CD4-positive, alpha-beta memory T cell (primary cell): ENCODE measurements around the gene ULBP3. TPM values are rescaled to one million over a fixed set of nuclear protein-coding genes. Genes with fewer than 3 reads are reported as not detected.

Experiments used
- CTCF ChIA-PET: fragments of 350-600 bp; sonication (Branson Sonifier 250); formaldehyde crosslinking; loops from one replicate; lab custom pipeline; 2021; ENCODE audit warnings: inconsistent platforms; ENCODE audit not compliant: partially characterized antibody; lab: Charles Lee
- POLR2A ChIA-PET: fragments of 350-600 bp; sonication (Branson Sonifier 250); formaldehyde crosslinking; loops from one replicate; lab custom pipeline; 2021; ENCODE audit not compliant: partially characterized antibody; lab: Charles Lee
- DNase-seq, 5 donors: peaks; one replicate each; pipeline versions ENCODE4 v3.0.0 to v3.0.0-alpha.2; 2020 to 2022; ENCODE audit warnings: mixed read lengths in 1 of 5
- H3K27ac ChIP-seq: one replicate; pipeline ENCODE4 v1.7.0; 2013; ENCODE audit warnings: low read depth, low read length
- H3K27me3 ChIP-seq: 2 replicates; pipeline ENCODE4 v1.7.0; 2013; ENCODE audit warnings: mild to moderate bottlenecking, low read length, moderate library complexity; ENCODE audit not compliant: insufficient read depth
- H3K36me3 ChIP-seq: 2 replicates; pipeline ENCODE4 v1.7.0; 2013; ENCODE audit warnings: mild to moderate bottlenecking, low read length, moderate library complexity; ENCODE audit not compliant: insufficient read depth
- H3K4me1 ChIP-seq: 2 replicates; pipeline ENCODE4 v1.7.0; 2013; ENCODE audit warnings: mild to moderate bottlenecking, low read length, moderate library complexity; ENCODE audit not compliant: insufficient read depth
- H3K4me3 ChIP-seq, 2 donors: one replicate each; pipeline ENCODE4 v1.7.0; 2013; ENCODE audit warnings: low read length in 2 of 2, mild to moderate bottlenecking in 1 of 2
- H3K9me3 ChIP-seq, 2 donors: one replicate each; pipeline ENCODE4 v1.7.0; 2013; ENCODE audit warnings: low read length in 2 of 2, control low read depth in 1 of 2; ENCODE audit not compliant: control insufficient read depth in 1 of 2
- H3K27ac Mint-ChIP-seq, 7 donors: one replicate each; pipeline ENCODE4 v1.8.0; 2020 to 2021; ENCODE audit warnings: mixed read lengths in 7 of 7, mild to moderate bottlenecking in 6 of 7, inconsistent platforms in 3 of 7, moderate library complexity in 3 of 7
- H3K27me3 Mint-ChIP-seq, 2 donors: one replicate each; pipeline ENCODE4 v1.8.0; 2020 to 2021; ENCODE audit warnings: mixed read lengths in 2 of 2
- H3K36me3 Mint-ChIP-seq, 2 donors: one replicate each; pipeline ENCODE4 v1.8.0; 2020 to 2021; ENCODE audit warnings: mixed read lengths in 2 of 2, inconsistent platforms in 1 of 2, mild to moderate bottlenecking in 1 of 2
- H3K4me1 Mint-ChIP-seq, 4 donors: one replicate each; pipeline ENCODE4 v1.8.0; 2020 to 2021; ENCODE audit warnings: mixed read lengths in 4 of 4, mild to moderate bottlenecking in 1 of 4
- H3K4me3 Mint-ChIP-seq, 8 donors: one replicate each; pipeline ENCODE4 v1.8.0; 2020 to 2021; ENCODE audit warnings: mixed read lengths in 8 of 8, mild to moderate bottlenecking in 7 of 8, moderate library complexity in 6 of 8, inconsistent platforms in 3 of 8
- H3K9me3 Mint-ChIP-seq, 8 donors: one replicate each; pipeline ENCODE4 v1.8.0; 2020 to 2021; ENCODE audit warnings: mixed read lengths in 8 of 8, mild to moderate bottlenecking in 5 of 8, inconsistent platforms in 3 of 8, moderate library complexity in 1 of 8
- intact Hi-C: fragments of 100-400 bp; cut with micrococcal nuclease; formaldehyde crosslinking; loops from one replicate; pipeline ENCODE4 v1.15.1; 2023
- polyA plus RNA-seq, 2 donors: library from polyadenylated mRNA; unstranded; fragments of 300-500 nt; fragmentation: Illumina TruSeq; gene quantifications; one replicate each; pipeline ENCODE4 v1.2.3, GENCODE V29; 2021
- total RNA-seq, 2 experiments: library from RNA; stranded (reverse); gene quantifications; one replicate each; pipeline ENCODE4 v1.2.3, GENCODE V29; 2021

ULBP3 gene
- total and polyA plus RNA-seq, 4 experiments from 2014 or later, result 0.42 to 0.96 (median 0.48) TPM; not detected in 1

DNA sequence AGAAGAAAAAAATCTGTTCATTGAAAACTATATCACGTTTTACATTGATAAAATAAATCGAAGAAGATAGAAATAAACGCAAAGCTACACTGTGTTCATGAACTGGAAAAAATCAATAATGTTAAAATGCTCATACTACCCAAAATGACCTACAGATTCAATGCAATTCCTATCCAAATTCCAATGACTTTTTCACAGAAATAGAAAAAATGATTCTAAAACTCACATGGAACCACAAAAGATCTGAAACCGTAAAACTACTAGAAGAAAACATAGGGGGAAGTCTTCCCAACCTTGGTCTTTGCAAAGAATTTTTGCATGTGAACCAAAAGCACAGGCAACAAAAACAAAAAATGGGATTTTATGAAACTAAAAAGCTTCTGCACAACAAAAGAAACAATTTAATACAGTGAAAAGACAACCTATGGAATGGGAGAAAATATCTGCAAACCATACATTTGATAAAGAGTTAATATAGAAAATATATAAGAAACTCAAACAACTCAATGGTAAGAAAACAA lies 33.9 kb upstream of the ULBP3 start:
- no peaks in the 10 kb centered on the region for H3K4me1 Mint-ChIP-seq
- intact Hi-C loops, result no loop called here
- no peak for DNase-seq
- no peak overlapping the region for H3K4me3 Mint-ChIP-seq
- no peaks in the 10 kb centered on the region for H3K9me3 Mint-ChIP-seq
- Histone ChIP-seq H3K27ac (no peak overlapping the region), H3K27me3 (no peaks in the 10 kb centered on the region), H3K9me3 (no peaks in the 10 kb centered on the region), H3K4me1 (no peaks in the 10 kb centered on the region), H3K4me3 (no peak overlapping the region), H3K36me3 (no peaks in the 10 kb centered on the region)
- POLR2A ChIA-PET, result no interaction called here
- no peak overlapping the region for H3K27ac Mint-ChIP-seq
- CTCF ChIA-PET, result no interaction called here
- H3K36me3 Mint-ChIP-seq, result no peaks in the 10 kb centered on the region
- peaks cover 4 to 6% of the 10 kb centered on the region in 2 donors for H3K27me3 Mint-ChIP-seq

DNA sequence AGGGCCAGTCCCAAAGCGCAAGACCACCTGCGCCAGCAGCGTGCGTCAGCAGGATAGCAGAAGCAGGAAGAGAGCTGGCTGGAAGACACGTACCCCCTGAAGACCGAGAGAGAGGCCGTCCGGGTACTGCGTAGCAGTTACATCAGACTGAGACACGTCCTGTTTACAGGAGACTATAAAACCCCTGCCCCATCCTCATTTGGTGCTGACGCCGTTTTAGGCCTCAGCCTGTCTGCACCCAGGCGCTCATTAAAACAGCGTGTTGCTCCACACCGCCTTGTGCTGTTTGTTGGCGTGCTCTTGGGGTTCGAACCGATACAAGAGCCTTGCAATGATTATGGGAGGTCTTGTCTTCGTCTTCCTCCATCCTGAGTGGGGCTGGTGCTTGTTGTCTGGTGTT lies 31.8 kb upstream of the ULBP3 start:
- H3K27ac ChIP-seq, result no peak overlapping the region
- Mint-ChIP-seq H3K27ac (peak overlapping the region in 1 of 7 donors; percentile 32), H3K36me3 (no peaks in the 10 kb centered on the region), H3K9me3 (no peaks in the 10 kb centered on the region), H3K4me1 (no peaks in the 10 kb centered on the region), H3K27me3 (peaks cover 4 to 6% of the 10 kb centered on the region in 2 donors), H3K4me3 (no peak overlapping the region)
- no peak overlapping the region for H3K4me3 ChIP-seq
- POLR2A ChIA-PET, result no interaction called here
- no peaks in the 10 kb centered on the region for H3K4me1 ChIP-seq
- no peaks in the 10 kb centered on the region for H3K36me3 ChIP-seq
- no peaks in the 10 kb centered on the region for H3K9me3 ChIP-seq
- no peaks in the 10 kb centered on the region for H3K27me3 ChIP-seq
- intact Hi-C loops, result no loop called here
- no peak for DNase-seq
- CTCF ChIA-PET, result no interaction called here

DNA sequence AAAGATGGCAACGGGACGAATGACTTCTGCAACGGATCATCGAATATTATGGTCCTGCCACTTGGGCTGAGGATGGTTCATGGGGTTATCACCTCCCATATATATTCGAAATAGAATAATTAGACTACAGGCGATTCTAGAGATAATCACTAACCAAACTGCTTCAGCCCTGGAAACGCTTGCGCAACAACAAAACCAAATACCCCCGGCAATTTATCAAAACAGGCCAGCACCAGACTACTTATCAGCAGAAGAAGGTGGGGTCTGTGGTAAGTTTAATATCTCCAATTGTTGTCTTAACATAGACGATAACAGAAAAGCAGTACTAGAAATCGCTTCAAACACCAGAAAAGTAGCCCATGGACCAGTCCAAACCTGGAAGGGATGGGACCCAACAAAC lies 31.0 kb upstream of the ULBP3 start:
- H3K9me3 ChIP-seq, result no peaks in the 10 kb centered on the region
- Mint-ChIP-seq H3K27me3 (peaks cover 4 to 6% of the 10 kb centered on the region in 2 donors), H3K4me1 (no peaks in the 10 kb centered on the region), H3K36me3 (no peaks in the 10 kb centered on the region), H3K9me3 (no peaks in the 10 kb centered on the region), H3K27ac (no peak overlapping the region), H3K4me3 (no peak overlapping the region)
- no peak overlapping the region for H3K4me3 ChIP-seq
- ChIA-PET POLR2A (no interaction called here), CTCF (no interaction called here)
- intact Hi-C loops, result no loop called here
- no peaks in the 10 kb centered on the region for H3K4me1 ChIP-seq
- no peaks in the 10 kb centered on the region for H3K27me3 ChIP-seq
- H3K27ac ChIP-seq, result no peak overlapping the region
- H3K36me3 ChIP-seq, result no peaks in the 10 kb centered on the region
- no peak for DNase-seq

DNA sequence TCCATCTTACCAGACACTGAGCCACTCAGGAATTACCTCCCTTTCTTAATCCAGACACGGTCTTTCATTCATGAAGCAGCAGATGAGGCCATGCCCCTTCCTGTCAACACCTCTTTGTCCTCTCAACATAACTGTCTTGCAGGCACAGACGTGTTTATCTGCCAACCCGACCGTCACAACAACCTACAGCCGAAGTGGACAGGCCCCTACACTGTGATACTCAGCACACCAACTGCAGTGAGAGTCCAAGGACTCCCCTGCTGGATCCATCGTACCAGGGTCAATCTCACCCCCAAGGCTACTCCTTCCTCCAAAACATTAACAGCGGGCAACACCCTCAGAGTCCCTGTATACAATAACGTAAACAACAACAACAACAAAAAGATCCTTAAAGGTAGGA lies 30.6 kb upstream of the ULBP3 start:
- CTCF ChIA-PET, result no interaction called here
- DNase-seq, result no peak
- Mint-ChIP-seq H3K9me3 (no peaks in the 10 kb centered on the region), H3K27ac (no peak overlapping the region), H3K27me3 (peaks cover 6% of the 10 kb centered on the region in 2 donors), H3K4me3 (no peak overlapping the region), H3K4me1 (no peaks in the 10 kb centered on the region), H3K36me3 (no peaks in the 10 kb centered on the region)
- no peaks in the 10 kb centered on the region for H3K9me3 ChIP-seq
- H3K27ac ChIP-seq, result no peak overlapping the region
- no peaks in the 10 kb centered on the region for H3K4me1 ChIP-seq
- intact Hi-C loops, result no loop called here
- H3K27me3 ChIP-seq, result no peaks in the 10 kb centered on the region
- POLR2A ChIA-PET, result no interaction called here
- no peaks in the 10 kb centered on the region for H3K36me3 ChIP-seq
- no peak overlapping the region for H3K4me3 ChIP-seq

DNA sequence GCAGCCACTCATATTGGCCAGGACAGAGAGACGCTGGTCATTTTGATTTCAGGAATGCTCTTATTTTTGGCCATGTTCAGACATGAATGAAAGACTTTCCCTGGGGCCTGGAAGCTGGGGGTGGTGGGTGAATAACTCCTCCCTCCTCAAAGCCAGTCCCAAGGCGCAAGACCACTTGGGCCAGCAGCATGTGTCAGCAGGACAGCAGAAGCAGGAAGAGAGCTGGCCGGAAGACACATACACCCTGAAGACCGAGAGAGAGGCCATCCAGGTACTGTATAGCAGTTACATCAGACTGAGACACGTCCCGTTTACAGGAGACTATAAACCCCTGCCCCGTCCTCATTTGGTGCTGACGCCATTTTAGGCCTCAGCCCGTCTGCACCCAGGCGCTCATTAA lies 29.2 kb upstream of the ULBP3 start:
- intact Hi-C loops, result no loop called here
- ChIA-PET CTCF (no interaction called here), POLR2A (no interaction called here)
- H3K36me3 ChIP-seq, result no peaks in the 10 kb centered on the region
- no peak for DNase-seq
- Mint-ChIP-seq H3K4me3 (no peak overlapping the region), H3K4me1 (no peaks in the 10 kb centered on the region), H3K9me3 (no peaks in the 10 kb centered on the region), H3K27ac (no peak overlapping the region), H3K36me3 (no peaks in the 10 kb centered on the region), H3K27me3 (peaks cover 6 to 7% of the 10 kb centered on the region in 2 donors)
- no peak overlapping the region for H3K4me3 ChIP-seq
- no peak overlapping the region for H3K27ac ChIP-seq
- H3K9me3 ChIP-seq, result no peaks in the 10 kb centered on the region
- no peaks in the 10 kb centered on the region for H3K4me1 ChIP-seq
- H3K27me3 ChIP-seq, result no peaks in the 10 kb centered on the region

DNA sequence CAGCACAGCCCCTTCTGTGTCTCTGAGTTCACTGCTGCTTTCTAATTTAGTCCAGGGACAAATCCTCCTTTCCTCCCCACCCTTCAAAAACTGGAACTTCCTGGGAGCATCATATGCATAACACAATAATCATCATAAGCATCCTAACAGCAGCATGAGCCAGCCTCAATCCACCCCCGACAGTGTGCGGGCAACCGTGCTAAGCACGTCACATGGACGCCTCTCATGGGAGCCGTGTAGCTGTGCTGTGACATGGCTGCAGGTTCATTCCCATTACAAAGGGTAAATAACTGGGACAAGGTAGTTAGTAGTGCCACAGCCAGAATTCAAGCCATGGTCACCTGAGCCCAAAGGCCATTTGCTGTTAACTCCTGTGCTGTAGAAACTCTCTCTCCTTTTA lies 24.5 kb upstream of the ULBP3 start:
- no peaks in the 10 kb centered on the region for H3K4me1 Mint-ChIP-seq
- no peaks in the 10 kb centered on the region for H3K9me3 ChIP-seq
- H3K4me3 ChIP-seq, result no peak overlapping the region

DNA sequence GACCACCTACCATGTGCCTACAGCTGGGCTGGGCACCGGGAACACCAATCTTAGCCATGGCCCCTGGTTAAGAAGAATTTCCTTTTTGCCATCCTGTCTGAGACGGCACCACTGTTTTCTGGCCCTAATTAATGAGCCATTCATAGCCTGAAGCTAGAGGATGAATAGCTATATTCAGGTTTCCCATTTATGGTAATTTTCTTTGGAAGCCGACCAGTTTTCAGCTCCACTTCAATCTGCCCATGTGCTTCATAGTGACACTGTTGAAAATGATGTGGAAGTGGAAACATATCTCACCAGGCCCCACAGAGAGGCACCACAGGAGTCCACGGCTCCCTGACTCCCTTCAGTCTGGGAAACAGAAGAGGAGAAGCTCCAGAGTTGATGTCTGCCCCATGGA lies 22.6 kb upstream of the ULBP3 start:
- Histone ChIP-seq H3K4me3 (no peak overlapping the region), H3K9me3 (no peaks in the 10 kb centered on the region), H3K27ac (no peak overlapping the region), H3K4me1 (no peaks in the 10 kb centered on the region), H3K27me3 (no peaks in the 10 kb centered on the region), H3K36me3 (no peaks in the 10 kb centered on the region)
- Mint-ChIP-seq H3K36me3 (no peaks in the 10 kb centered on the region), H3K27ac (no peak overlapping the region), H3K9me3 (no peaks in the 10 kb centered on the region), H3K4me1 (no peaks in the 10 kb centered on the region), H3K27me3 (peaks cover 5 to 6% of the 10 kb centered on the region in 2 donors), H3K4me3 (no peak overlapping the region)
- ChIA-PET CTCF (interaction anchor here (1.2 to 2.5 kb wide), 2 partner anchors 9 to 11 kb away, joined by 3 to 11 read pairs; no protein-coding TSS in a partner anchor), POLR2A (no interaction called here)
- intact Hi-C loops, result no loop called here
- DNase-seq, result no peak

More for the DNA sequence above, 24.5 kb upstream of the ULBP3 start:
- DNase-seq, result no peak
- no peak overlapping the region for H3K27ac ChIP-seq
- POLR2A ChIA-PET, result no interaction called here
- CTCF ChIA-PET, result interaction anchor here (1.3 kb wide), 1 partner anchor 12 kb away, joined by 3 read pairs; no protein-coding TSS in a partner anchor
- H3K9me3 Mint-ChIP-seq, result no peaks in the 10 kb centered on the region
- no peaks in the 10 kb centered on the region for H3K4me1 ChIP-seq
- intact Hi-C loops, result no loop called here
- H3K27me3 Mint-ChIP-seq, result peaks cover 5 to 6% of the 10 kb centered on the region in 2 donors
- no peak overlapping the region for H3K4me3 Mint-ChIP-seq
- no peaks in the 10 kb centered on the region for H3K36me3 ChIP-seq
- no peaks in the 10 kb centered on the region for H3K27me3 ChIP-seq
- H3K36me3 Mint-ChIP-seq, result no peaks in the 10 kb centered on the region
- H3K27ac Mint-ChIP-seq, result peak overlapping the region in 1 of 7 donors; percentile 22
